Left renal pelvis (tissue), 4 donors: ENCODE measurements around the gene PIK3CD. TPM values are rescaled to one million over a fixed set of nuclear protein-coding genes. Genes with fewer than 3 reads are reported as not detected.

Source experiments
- DNase-seq, 4 donors: peaks; one replicate each; pipeline ENCODE4 v3.0.0-alpha.2; 2013; ENCODE audit warnings: low read depth in 4 of 4, low spot score in 3 of 4
- polyA plus RNA-seq, 4 donors: library from polyadenylated mRNA; unstranded; fragments of 120-200 nt; gene quantifications; one replicate each; pipeline ENCODE4 v1.2.1, GENCODE V29; 2013; ENCODE audit not compliant: insufficient read length in 4 of 4

PIK3CD gene
- polyA plus RNA-seq = 1 to 10 TPM; 3.6 to 8.9 (median 6.0) TPM

DNA sequence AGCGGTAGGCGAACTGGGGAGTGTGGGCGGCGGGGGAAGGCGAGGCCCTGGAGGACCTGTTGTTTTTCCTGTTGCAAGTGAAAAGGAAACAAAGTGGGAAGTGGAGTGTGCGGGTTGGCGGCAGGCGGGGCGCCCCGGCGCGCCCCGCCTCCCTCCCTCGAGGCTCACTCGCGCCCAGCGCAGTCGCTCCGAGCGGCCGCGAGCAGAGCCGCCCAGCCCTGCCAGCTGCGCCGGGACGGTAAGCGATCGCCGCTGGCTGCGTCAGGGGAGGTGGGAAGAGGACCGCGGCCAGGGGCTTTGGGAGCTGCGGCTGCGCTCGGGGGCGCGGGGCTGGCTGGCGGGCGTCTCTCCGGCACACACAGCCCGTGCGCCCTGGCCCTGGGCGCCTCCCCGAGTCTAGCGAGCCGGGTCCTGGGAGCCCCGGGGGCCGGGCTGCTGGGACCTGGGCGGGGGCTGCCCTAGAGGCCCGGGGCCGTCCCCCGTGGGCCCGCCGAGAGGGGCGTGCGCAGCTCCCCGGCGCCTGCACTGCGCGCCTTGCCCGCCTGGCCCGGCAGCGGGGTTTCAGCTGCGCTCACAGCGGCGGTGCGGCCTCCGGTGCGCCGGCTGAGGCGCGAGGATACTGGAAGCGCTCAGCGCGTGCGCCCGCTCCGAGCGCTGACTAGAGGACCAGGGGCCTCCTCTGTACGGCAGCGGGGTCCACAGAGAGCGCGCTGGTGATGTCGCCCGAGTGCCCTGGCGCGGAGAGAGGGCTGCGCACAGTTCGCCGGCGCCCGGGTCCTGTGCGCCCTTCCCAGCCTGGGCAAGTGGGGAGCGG, at the start of gene PIK3CD:
TSS of gene PIK3CD (plus strand) at position 167 of the 814 bp plus-strand sequence. CDS start 58,725 bp downstream, outside the sequence.
- DNase-seq = peak in 1 of 4 donors; percentile 29

DNA sequence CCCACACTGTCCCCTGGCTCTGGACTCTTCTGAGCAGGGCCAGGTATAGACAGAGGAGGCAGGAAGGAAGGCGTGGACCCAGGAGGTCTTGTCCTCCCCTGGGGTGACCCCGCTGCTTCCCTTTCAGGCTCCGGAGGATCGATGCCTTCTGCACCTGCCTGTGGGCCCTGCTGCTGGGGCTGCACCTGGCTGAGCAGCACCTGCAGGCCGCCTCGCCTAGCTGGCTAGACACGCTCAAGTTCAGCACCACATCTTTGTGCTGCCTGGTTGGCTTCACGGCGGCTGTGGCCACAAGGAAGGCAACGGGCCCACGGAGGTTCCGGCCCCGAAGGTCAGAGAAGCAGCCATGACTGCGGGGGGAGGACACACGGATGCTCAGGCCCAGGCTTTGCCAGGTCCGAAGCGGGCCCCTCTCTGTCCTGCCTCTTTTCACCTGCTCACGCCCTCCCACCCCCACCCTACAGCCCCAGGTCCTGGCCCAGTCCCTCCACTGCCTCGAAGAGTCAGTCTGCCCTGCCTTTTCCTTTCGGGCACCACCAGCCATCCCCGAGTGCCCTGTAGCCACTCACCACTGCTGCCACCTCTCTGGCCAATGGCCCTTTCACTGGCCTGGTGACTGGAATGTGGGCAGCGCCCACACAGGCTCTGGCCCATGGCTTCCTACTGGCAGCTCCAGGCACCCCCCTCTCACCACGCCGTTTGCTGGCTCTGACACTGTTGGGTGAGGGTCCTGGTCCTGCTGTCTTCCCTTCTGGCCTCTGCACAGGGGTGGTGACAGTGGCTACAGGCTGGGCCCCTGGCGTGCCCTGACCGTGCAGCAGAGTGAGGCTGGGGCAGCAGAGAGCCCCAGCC, 49.4 kb upstream of the PIK3CD start:
- no peak for DNase-seq

DNA sequence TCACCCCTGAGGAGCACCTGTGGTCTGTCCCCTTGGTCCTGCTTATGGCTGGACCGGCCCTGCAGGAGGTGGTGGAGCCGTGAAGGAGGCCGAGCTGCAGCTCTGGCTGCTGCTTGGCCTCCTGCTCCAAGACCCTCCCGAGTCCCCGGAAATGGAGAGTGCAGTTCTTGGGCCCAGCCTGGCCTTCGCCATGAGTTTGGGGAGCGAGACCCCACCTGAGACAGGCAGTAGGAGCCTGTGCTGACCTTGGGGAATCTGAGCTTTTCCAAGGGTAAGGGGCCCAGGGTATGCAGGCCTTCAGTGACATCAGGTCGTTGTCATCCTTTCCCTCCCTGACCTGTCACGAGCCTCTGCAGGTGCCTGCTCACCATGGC, 48.8 kb upstream of the PIK3CD start:
- no peak for DNase-seq

DNA sequence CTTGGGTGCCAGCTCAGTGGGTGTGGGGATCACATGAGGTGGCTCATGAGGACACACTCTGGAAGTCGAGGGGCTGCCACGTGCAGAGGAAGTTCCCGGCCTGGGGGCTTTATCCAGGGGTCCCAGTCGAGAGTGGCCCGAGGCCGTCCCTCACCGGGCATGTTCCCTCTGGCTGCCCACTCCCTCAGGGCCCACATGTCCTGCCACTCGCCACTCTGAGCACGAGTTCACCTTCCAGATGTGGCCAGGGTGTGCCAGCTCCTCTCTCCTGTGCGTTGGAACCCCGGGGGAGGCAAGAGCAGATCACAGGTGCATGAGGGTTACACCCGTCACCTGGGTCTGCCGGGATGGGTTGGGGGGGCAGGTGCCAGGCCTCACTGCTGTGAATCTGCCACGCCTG, 48.2 kb upstream of the PIK3CD start:
- DNase-seq = no peak

DNA sequence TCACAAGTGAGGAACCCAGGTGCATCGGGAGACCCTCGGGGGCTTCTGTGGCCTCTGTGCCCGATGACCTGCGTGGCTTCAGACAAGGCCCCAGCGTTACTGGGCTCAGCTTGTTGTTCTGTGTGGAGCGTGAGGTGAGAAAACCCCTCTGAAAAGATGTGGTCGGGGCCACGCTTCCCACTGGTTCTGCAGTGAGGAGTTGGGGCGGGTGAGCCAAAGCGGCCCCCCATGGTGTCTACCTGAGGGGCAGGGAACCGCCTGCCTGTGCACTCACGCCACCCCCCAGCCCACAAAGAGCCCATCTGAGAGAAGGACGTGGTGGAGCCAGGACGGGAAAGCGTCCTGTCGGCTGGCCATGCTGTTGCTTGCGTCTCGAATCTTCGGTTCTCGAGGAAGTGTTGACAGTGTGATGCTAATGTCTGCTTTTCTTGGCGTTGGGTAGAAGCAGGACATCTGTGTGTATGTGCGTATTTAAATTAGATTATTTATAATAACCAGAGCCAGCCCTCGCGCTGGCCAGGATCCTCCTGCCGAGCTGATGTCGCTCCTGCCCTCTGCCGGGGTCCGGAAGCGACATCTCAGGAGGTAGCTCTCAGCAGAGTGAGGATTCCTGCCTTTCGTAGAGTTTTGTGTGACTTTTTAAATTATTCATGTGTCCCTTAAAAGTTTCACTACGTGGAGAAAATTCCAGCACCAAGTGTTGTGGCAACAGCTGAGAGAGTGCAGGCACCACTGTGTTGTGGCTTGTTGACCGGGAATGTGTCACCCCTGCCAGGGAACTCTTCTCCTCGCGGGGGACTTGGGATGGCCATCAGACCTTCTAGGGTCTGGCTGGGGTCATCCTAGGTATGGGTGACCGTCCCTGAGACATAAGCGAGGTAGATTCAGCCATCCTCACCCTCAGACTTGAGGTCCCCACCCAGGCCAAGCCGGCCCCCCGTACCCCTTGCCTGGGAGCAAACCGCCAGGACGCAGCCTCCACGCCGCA, 47.5 kb upstream of the PIK3CD start:
- DNase-seq = no peak

- no peak for DNase-seq
Measured at GRCh38 chr1:9604836-9605235, 46.7 kb upstream of the PIK3CD start.

- no peak for DNase-seq
Measured at GRCh38 chr1:9605946-9606455, 45.5 kb upstream of the PIK3CD start.

DNA sequence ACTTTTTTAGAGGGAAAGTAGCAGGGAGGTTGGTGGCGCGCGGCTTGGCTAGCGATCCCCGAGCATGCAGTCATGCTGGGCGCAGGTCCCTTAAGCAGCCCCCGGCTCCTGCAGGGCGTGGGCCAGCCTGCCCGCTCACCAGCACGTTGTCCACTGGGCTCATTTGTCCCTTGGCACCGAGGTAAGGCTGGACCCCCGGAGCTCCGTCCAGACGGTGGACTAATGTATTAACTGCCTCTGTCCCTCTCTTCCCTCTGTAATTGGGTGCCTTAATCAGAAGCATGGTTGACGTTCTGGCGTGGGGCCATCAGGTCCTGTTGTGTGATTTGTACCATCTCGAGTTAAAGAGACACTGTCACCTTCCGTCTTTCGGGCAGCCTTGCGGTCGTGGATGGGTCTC, 45.1 kb upstream of the PIK3CD start:
- no peak for DNase-seq

- no peak for DNase-seq
Measured at GRCh38 chr1:9606948-9607347, 44.6 kb upstream of the PIK3CD start.

DNA sequence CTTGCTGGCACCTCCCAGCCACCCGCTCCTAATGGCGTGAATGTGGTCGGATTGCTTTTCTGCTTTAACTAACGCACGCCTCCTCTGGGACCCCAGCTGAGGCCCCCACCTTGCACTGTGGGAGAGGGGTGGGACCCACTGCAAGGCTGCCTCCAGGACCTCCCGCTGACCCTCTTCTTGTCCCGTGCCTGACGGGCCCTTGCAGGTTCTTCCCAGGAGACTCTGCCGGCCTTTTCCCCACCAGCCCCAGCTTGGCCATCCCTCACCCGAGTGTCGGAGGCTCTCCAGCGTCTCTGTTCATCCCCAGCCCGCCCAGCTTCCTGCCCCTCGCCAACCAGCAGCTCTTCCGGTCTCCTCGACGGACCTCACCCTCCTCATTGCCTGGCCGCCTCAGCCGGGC, 44.2 kb upstream of the PIK3CD start:
- DNase-seq = no peak

DNA sequence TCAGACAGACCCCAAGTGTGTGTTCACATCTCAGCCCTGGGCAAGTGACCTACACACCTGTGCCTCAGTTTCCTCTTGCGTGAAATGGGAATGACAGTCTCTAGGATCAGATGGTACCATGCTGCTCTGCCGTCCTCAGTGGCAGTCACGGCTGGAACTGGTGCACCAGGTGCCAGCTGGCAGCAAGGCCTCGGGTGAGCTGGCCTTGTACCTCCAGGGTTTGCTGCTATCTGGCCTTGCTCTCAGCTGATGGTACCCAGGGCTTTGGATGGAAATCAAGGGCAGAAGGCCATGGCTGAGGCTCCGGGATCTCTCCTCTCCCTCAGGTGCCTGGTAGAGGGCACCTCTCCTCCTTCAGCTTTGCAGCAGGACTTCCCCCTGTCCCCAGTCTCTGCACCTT, 41.5 kb upstream of the PIK3CD start:
- DNase-seq = no peak

DNA sequence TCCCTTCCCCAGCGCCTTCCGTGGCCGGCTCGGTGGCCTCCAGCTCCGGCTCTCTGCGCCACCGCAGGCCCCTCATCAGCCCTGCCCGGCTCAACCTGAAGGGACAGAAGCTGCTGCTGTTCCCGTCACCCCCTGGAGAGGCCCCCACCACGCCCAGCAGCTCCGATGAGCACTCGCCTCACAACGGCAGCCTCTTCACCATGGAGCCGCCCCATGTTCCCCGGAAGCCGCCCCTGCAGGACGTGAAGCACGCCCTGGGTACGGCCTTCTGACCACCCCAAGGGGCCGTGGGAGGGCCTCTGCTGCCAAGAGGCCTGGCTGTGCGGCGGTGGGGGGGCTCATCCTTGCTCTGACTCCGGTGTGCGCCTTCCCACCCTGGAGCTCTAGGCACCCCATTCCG, 41.0 kb upstream of the PIK3CD start:
- DNase-seq = no peak

DNA sequence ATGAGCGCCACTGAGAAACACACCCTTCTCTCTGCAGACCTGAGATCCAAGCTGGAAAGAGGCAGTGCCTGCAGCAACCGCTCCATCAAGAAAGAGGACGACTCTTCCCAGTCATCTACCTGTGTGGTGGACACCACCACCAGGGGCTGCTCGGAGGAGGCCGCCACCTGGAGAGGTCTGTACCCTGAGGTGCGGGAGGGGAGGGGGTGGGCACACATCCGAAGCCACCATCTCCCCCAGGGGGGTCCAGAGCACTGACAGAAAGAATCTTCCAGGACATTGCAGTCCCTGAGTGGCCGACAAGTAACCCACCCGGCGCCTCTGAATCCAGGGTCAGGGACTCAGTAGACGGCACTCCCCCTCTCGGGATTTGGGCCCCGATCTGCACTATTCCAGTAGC, 39.8 kb upstream of the PIK3CD start:
- DNase-seq = no peak

DNA sequence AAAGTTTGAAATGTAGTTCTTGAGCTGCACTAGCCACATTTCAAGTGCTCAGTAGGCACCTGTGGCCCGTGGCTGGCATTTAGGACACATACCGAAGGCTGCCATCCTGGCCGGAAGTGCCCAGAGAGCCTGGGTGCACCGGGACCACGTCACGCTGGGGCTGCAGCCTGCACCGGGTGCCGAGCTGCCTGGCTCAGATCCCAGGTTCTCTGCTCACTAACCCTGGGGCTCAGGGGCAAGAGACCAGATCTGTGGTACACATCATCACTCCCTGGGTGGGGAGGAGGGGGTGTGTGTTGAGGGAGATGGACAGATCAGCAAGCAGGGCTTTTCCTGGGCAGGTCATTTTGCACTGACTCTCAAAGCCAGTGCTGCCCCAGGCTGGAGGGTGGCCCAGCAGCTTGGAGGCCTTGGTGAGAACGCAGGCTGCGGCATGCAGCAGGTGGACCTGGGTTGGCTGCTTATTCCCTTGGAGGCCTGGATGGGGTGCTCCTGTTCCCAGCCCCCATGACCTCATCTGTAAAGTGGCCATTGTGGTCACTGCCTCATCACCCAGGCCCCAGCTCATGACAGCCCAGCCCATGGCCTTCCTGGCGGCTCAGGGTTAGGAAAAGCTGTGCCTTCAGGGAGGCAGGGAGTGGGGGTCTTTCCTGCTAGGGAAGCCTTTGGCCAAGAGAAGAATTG, 39.2 kb upstream of the PIK3CD start:
- DNase-seq = no peak

- no peak for DNase-seq
Measured at GRCh38 chr1:9612871-9613624, 38.5 kb upstream of the PIK3CD start.

DNA sequence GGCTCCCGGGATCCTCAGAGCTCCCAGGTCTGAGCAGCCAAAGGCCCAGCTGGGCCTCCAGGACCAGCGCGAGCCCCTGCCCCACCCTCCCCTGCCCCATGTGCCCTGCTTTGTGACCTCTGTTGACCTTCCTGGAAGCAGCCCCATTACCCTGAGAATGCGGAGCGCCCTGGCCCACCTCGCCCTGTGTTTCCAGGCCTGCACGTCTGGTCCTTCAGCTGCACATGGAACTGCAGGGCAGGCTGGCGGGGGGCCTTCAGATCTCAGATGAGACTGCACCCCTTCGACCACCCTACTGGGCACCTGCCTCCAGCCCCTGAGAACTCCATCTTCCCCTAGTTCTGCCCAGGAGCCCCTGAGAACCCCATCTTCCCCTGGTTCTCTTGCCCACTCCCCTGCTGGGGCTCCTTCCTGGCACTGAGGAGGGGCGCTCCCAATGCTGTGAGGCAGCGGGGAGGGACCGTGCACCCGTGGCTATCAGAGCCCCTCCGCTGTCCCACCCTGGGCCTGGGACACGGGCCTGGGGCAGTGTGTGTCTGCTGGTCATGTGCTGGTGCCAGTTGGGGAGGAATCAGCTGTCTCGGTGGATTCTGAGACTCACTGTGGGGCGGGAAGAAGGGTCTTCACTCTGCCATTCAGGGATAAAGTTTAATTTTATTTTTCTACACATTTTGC, 37.8 kb upstream of the PIK3CD start:
- DNase-seq = no peak

GRCh38 chr1:9615316-9616063, 36.0 kb upstream of the PIK3CD start:
- DNase-seq = no peak
